Measurements from ENCODE around the gene P3H2.

The P3H2 gene

DNA sequence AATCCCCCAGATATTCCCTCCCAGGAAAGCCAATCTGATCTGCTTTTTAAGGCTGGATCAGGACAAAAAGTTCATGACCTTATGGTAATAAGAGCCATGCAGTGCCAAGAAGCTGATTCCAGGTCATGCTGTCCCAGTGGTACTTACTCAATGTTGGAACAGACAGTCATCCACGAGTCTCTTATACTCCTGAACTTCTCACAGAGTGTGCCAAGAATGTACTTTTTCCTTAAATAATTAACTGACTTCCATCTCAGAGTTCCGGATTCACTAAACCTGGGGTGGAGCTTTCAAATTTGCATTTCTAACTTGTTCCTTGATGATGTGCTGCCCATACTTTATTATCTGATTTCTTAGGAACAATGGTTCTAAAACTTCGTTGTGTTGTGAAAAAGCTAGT lies 3.4 kb upstream of the P3H2 start:
- no peak overlapping the region for H3K4me3 ChIP-seq (ENCODE audit: control insufficient read depth, low read depth, low read length)
- TF ChIP-seq, protein P1, sequence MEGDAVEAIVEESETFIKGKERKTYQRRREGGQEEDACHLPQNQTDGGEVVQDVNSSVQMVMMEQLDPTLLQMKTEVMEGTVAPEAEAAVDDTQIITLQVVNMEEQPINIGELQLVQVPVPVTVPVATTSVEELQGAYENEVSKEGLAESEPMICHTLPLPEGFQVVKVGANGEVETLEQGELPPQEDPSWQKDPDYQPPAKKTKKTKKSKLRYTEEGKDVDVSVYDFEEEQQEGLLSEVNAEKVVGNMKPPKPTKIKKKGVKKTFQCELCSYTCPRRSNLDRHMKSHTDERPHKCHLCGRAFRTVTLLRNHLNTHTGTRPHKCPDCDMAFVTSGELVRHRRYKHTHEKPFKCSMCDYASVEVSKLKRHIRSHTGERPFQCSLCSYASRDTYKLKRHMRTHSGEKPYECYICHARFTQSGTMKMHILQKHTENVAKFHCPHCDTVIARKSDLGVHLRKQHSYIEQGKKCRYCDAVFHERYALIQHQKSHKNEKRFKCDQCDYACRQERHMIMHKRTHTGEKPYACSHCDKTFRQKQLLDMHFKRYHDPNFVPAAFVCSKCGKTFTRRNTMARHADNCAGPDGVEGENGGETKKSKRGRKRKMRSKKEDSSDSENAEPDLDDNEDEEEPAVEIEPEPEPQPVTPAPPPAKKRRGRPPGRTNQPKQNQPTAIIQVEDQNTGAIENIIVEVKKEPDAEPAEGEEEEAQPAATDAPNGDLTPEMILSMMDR (conservative IDR thresholded peaks at IDR 0.05; ENCODE audit: control insufficient read depth, insufficient read depth, low read depth, low read length), result no peak
- no peak for DNase-seq (ENCODE audit: low read depth)

DNA sequence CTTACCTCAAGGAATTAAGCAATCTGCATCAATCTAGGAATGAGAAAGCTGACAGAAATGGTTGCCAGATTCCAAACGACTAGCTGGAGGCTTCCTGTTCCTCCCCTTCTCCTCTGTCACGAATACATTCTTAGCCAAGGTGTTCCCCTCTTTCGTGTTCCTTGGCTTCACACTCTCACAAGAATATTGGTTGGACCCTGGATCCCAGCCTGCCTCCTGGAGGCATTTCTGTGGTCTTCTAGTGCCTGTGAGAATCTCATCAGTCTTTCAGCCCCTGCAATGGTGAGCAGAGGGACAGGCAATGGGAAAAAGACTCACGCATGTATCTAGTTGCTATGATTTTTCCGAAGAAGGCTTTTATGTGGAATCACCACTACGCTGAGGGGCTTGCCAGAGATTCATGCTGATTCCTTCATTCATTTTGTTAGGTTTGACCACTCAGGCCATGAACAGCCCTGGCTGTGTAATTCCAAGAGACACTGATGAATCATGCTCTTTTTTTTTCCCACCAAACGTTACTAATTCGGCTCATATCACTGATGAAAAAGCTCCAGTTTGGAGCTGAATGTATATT lies 1.6 kb upstream of the P3H2 start:
- H3K4me3 ChIP-seq (ENCODE audit: control insufficient read depth, low read depth, low read length), result no peak overlapping the region
- DNase-seq (ENCODE audit: low read depth), result peak; percentile 71
- TF ChIP-seq, protein P1 (conservative IDR thresholded peaks at IDR 0.05; ENCODE audit: control insufficient read depth, insufficient read depth, low read depth, low read length), result no peak

DNA sequence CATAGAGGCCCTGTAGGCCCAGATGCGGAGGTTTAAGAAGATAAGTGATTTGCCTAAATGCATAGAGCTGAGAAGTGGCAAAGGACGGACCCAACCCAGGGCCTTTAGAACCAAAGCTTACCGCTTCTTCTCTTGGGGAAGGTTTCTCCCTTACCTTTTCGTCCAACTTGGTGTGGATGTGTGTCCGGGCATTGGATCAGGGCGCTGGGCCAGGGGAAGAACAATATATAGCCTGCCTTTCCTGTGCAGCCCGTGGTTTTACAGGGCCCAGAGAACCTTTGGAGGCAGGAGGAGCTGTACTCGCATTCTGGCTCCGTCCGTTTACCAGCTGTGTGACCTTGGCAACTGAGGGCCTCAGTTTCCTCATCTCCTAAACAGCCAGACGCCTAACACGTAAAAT lies 686 bp upstream of the P3H2 start:
- H3K4me3 ChIP-seq (ENCODE audit: control insufficient read depth, low read depth, low read length), result no peak overlapping the region
- no peak for DNase-seq (ENCODE audit: low read depth)
- TF ChIP-seq, protein P1 (conservative IDR thresholded peaks at IDR 0.05; ENCODE audit: control insufficient read depth, insufficient read depth, low read depth, low read length), result no peak

DNA sequence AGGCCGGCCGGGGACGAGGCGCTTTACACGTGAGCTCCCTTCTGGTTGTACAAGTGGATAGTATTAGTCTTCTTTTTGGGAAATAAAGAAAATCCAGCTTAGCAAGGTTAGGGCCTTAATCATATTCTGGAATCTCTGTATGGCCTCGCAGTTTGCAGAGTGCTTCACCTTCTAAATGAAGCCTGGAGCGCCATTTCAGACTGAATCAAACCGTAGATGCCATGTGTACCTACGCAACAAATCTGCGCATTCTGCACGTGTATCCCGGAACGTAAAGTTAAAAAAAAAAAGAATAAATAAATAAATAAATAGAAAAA lies 322 bp upstream of the P3H2 start:
- TF ChIP-seq, protein P1 (conservative IDR thresholded peaks at IDR 0.05; ENCODE audit: control insufficient read depth, insufficient read depth, low read depth, low read length), result no peak
- DNase-seq (ENCODE audit: low read depth), result no peak
- peak overlapping the region; percentile 55 for H3K4me3 ChIP-seq (ENCODE audit: control insufficient read depth, low read depth, low read length)

DNA sequence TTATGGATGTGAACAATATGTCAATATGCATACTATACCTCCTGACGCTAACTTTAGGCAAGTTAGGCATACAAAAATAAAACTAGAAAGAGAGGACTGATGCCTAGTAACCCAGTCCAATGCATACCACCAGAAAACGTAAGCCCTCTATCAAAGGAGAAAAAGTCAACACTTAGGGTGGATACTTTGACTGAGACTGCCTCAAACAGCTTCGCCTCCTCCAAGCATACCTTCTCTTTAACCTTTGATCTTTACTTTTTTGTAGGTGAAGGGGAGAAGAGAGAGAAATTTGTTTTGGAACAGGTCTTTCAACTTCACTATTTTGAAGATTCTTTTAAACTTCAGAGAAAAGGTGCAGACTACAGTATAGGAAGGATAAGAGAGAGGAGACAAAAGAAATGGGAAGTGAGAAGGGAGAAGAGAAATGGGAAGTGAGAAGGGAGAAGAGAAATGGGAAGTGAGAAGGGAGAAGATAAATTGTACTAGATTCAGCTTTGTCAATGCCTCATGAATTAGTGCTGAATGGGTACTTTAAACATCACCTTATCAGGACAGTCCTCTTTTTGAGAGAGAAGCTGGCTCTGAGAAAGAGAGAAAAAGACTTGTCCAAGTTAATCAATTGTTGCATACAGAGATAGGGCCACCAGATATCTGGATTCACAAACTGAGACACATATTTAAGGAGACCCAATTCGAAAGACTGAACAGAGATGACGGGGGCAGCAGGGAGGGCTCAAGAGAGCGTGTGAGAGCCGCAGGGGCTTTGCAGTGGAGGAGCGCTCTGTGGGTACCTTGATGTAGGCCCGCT lies 1.0 kb downstream of the P3H2 start:
- no peak for DNase-seq (ENCODE audit: low read depth)
- TF ChIP-seq, protein P1 (conservative IDR thresholded peaks at IDR 0.05; ENCODE audit: control insufficient read depth, insufficient read depth, low read depth, low read length), result no peak
- H3K4me3 ChIP-seq (ENCODE audit: control insufficient read depth, low read depth, low read length), result peak overlapping the region; percentile 55

DNA sequence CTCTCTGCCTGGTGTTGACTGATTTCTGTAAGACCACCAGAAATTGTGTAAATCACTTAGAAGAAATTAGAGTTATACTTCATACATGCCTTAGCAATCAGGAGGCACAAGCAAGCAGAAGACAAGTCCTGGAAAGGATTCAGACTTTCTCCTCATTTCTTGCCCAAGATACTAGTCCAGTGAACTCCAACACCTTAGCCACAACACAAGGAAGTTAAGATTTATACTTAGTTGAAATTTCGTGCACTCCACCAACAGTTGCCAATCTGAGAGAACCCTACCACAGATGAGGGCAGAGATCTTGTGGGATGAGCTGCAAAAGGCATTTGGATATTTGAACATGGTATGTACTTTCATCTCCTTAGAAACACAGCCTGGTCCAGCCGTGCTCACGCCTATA lies 2.3 kb downstream of the P3H2 start:
- TF ChIP-seq, protein P1 (conservative IDR thresholded peaks at IDR 0.05; ENCODE audit: control insufficient read depth, insufficient read depth, low read depth, low read length), result no peak
- no peak overlapping the region for H3K4me3 ChIP-seq (ENCODE audit: control insufficient read depth, low read depth, low read length)
- no peak for DNase-seq (ENCODE audit: low read depth)

Data from fibroblast of mammary gland (primary cell).